UCSD-AML1 (cell line): Measurements from ENCODE around the gene C5AR1.
"Not testable (repeated sequence)": the region's sequence is repeated elsewhere in the genome, so short reads cannot be mapped to it uniquely, and the experiment has no call there.

Source experiments
- DNase-seq: peaks from one replicate; lab custom pipeline; 2025; ENCODE audit not compliant: unreplicated experiment; lab: John Stamatoyannopoulos, UW

C5AR1 gene

GRCh38 chr19:47309608-47310007 lies at the start of gene C5AR1:
Gene C5AR1, plus strand, starts transcription at chr19:47309861. Its CDS starts 35 bp downstream, at chr19:47309896.
- peak; percentile 28 for DNase-seq

DNA sequence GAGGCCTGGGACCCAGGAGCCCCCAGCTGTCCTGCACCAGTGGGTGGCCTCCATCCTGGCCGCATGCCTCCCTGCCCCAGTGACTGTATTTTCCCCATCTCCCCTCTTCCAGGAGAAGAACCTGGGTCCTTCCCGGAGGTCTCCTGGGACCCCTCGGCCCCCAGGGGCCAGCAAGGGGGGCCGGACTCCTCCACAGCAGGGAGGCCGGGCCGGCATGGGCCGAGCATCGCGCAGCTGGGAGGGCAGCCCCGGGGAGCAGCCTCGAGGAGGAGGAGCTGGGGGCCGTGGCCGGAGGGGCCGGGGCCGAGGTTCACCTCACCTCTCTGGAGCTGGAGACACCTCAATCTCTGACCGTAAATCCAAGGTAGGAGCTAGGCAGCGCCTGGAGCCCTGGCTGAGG lies 49.2 kb upstream of the C5AR1 start:
- DNase-seq: no peak

DNA sequence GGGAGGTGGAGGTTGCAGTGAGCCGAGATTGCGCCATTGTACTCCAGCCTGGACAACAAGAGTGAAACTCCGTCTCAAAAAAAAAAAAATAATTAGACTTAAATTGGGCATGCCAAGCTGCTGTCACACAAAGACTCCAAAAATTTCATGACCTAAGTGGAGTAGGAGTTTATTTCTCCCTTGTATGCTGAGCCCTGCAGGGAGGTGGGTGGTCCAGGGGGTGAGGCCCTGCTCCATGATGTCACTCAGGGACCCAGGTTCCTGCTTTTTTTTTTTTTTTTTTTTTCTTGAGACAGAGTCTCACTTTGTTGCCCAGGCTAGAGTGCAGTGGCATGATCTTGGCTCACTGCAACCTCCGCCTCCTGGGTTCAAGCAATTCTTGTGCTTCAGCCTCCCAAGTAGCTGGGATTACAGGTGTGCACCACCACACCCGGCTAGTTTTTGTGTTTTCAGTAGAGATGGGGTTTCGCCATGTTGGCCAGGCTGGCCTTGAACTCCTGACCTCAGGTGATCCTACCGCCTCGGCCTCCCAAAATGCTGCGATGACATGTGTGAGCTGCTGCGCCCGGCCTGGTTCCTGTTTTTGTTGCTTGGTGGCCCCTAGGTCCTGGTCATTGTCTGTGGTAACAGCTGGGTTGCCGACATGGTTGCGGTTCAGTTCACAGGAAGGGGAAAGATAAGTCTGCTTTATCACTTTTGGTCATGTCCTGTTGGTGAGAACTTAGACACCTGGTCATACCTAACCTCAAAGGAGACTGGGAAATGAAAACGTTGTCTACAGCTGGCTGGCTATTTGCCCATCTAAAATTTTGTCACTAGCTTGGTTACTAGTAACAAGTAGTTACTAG lies 47.5 kb upstream of the C5AR1 start:
- not testable (repeated sequence) for DNase-seq

DNA sequence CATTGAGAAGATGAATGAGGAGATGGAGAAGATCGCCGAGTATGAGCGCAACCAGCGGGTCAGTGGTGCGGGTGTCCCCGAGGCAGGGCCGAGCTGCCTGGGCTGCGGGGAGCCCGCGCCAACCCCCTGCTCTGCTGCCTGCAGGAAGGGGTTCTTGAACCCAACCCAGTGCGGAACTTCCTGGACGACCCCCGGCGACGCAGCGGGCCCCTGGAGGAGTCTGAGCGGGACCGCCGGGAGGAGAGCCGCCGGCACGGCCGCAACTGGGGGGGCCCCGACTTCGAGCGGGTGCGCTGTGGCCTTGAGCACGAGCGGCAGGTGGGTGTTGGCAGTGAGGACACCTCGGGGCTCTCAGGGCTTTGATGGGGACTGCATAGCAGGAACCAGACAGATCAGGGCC lies 45.0 kb upstream of the C5AR1 start:
- no peak for DNase-seq

- no peak for DNase-seq
Observed at GRCh38 chr19:47266401-47266941, 43.2 kb upstream of the C5AR1 start.

- no peak for DNase-seq
Observed at GRCh38 chr19:47267350-47267759, 42.3 kb upstream of the C5AR1 start.

GRCh38 chr19:47268028-47268427 lies 41.6 kb upstream of the C5AR1 start:
- DNase-seq: no peak

DNA sequence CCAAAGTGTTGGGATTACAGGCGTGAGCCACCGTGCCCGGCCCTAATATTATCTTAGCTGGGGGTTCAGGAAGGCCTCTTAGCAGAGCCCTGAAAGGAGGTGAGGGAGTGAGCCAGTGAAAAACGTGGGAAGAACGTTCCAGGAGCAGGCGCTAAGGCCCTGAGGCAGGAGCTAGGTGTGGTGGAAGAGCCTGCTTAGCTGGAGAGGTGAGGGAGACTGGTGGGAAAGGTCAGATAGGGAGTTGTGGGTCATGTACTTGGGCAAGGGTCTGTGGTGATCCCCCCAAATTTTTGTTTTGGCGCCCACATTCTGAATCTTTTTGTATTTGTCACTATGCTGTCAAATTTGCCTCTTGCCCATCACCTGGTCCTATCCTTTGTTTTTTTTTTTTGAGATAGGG lies 40.1 kb upstream of the C5AR1 start:
- no peak for DNase-seq

- DNase-seq: no peak
Observed at GRCh38 chr19:47270408-47270807, 39.3 kb upstream of the C5AR1 start.

GRCh38 chr19:47271949-47272348 lies 37.7 kb upstream of the C5AR1 start:
- DNase-seq: no peak

GRCh38 chr19:47272448-47273312 lies 37.0 kb upstream of the C5AR1 start:
- no peak for DNase-seq

GRCh38 chr19:47273313-47274070 lies 36.2 kb upstream of the C5AR1 start:
- peak; percentile 91 for DNase-seq

GRCh38 chr19:47274071-47274890 lies 35.4 kb upstream of the C5AR1 start, which contains the start of gene INAFM1:
Gene INAFM1, plus strand, starts transcription at chr19:47274885. Its CDS starts 35 bp downstream, at chr19:47274920.
- peak; percentile 94 for DNase-seq

GRCh38 chr19:47274891-47275761 lies 34.5 kb upstream of the C5AR1 start:
- DNase-seq: no peak

DNA sequence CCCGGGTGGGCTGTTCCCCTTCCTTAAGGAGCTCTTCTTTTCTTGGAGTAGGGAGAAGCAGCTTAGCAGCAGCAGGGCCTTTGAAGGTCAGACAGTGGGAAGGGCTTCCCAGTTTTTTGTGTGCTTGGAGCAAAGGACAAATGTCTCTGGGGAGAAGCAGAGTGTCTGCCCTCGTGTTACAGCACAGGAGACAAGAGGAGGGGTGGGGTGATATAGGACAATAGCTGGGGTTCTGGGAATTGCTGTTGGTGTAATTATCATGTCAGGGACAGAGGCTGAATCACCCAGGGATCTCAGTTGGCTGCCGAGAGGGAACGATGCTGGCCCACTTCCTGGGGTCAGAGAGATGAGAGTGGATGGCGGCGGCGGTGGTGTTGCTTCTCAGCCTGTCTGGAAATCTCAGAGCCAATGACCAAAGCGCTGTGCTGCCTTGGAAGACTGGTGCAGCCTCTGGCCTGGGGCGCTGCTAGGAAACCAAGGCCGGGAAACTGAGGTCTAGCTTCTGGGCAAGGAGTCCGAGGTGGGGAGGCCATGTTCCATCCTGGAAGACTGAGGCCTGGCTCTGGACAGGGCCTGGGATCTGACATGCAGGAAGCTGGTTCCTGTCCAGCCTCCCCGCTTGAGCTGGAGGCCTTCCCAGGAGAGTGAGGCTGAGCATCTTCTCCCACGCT lies 33.7 kb upstream of the C5AR1 start:
- no peak for DNase-seq

GRCh38 chr19:47276513-47276912 lies 33.1 kb upstream of the C5AR1 start:
- not testable (repeated sequence) for DNase-seq

DNA sequence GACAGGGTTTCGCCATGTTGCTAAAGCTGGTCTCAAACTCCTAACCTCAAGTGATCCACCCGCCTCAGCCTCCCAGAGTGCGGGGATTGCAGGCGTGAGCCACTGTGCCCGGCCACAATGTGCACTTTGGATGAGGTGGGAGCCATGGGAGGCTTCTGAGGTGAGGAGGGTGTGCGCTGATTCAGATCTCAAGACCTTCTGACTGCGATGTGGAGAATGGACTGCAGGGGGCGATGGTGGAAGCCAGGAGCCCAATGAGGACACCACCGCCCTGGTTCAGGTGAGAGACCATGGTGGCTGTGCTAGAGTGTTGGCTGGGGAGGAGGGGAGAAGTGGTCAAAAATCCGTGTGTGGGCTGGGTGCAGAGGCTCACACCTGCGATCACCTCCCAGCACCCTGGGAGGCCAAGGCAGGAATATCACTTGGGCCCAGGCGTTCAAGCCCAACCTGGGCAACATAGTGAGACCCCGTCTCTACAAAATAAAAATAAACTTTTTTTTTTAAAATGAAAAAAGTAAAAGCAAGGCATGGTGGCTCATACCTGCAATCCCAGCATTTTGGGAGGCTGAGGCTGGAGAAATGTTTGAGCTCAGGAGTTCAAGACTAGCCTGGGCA lies 29.4 kb upstream of the C5AR1 start:
- DNase-seq: peak; percentile 45
